Right ventricle myocardium superior (tissue), 1 donor: ENCODE measurements around the gene C19orf18. TPM values are rescaled to one million over a fixed set of nuclear protein-coding genes. Genes with fewer than 3 reads are reported as not detected.
"Not testable (repeated sequence)": the region's sequence is repeated elsewhere in the genome, so short reads cannot be mapped to it uniquely, and the experiment has no call there.

Experiments used
- ATAC-seq: fragments of 200-7000 bp; cut with Tn5 transposase; one replicate; pipeline ENCODE4 v1.9.1; 2020; ENCODE audit warnings: mild to moderate bottlenecking; ENCODE audit not compliant: poor library complexity
- DNase-seq: peaks from one replicate; pipeline ENCODE4 v3.0.0-alpha.2; 2020
- intact Hi-C: fragments of 100-400 bp; cut with DNase I; formaldehyde crosslinking; loops from one replicate; pipeline ENCODE4 v1.11.2; 2022
- total RNA-seq: library from RNA; stranded (reverse); fragmentation: NEBNext Ultra II Directional; extraction: Animal tissue kit (Norgen Biotek cat#: 25700); gene quantifications from one replicate; pipeline ENCODE4 v1.2.1, GENCODE V29; 2021
- donor health status: DM: no; HTN: yes; CAD: no; lungs with severe emphysema.

C19orf18 gene
- total RNA-seq, 1 donor from 2014 or later, result 2.4 TPM

DNA sequence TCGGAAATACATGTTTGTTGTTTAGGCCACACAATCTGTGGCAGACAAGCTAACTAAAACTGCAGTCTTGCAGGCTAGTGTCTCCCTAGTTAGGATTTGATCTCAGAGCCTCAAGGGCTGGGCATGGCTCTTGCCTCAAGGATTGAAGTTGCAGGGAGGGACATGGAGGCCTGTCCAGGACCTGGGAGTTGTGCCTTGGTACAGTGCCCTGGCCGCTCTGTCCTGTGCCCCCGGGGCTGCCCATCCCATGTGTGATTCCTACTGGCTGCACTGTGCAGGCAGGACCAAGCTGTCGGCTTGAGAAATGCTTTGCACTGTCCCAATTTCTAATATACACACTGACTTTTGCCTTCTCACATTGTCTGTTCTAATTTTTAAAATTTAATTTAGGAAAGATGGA is 19.3 kb downstream of the C19orf18 start:
- intact Hi-C loops, result no loop called here
- no peak for DNase-seq
- ATAC-seq, result no peak

DNA sequence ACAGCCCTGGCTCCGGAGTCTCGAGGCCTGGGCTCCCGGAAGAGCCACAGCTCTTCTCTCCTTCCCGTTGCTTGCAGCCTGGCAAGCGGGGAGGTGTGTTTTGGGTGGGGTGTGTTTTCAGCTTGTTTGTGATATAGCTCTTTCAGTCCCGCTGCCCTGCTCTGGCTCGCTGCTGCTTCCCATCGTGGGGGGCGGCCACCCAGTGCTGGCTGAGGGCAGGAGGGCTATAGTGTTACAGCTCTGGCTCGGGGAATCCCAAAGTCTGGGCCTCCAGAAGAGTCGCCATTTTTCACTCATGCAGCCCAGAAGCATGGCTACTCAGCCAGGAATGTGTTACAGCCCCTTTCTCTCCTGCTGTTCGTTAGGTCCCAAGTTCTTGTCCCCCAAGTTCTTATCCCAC is 24.6 kb downstream of the C19orf18 start:
- ATAC-seq, result no peak
- intact Hi-C loops, result no loop called here
- DNase-seq, result no peak

DNA sequence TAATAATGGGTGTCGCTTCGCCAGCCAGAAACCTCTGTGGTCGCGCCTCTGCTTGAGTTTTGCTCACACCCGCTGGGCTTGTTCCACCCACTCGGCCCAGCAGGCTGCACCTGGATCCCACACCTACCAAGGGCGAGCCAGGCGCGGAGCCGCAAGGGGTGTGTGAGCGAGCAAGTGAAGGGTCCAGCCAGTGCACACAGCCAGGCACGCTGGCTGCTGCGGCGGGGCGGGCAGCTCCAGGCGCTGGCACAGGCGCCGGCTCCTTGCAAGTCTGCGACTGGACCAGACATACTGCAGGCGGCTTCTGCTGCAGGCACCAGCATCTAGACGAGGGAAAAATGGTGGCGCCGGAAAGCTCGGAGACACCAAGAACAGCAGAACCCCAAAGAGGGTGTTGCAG is 25.0 kb downstream of the C19orf18 start:
- intact Hi-C loops, result no loop called here
- ATAC-seq (no peak), DNase-seq (no peak)

DNA sequence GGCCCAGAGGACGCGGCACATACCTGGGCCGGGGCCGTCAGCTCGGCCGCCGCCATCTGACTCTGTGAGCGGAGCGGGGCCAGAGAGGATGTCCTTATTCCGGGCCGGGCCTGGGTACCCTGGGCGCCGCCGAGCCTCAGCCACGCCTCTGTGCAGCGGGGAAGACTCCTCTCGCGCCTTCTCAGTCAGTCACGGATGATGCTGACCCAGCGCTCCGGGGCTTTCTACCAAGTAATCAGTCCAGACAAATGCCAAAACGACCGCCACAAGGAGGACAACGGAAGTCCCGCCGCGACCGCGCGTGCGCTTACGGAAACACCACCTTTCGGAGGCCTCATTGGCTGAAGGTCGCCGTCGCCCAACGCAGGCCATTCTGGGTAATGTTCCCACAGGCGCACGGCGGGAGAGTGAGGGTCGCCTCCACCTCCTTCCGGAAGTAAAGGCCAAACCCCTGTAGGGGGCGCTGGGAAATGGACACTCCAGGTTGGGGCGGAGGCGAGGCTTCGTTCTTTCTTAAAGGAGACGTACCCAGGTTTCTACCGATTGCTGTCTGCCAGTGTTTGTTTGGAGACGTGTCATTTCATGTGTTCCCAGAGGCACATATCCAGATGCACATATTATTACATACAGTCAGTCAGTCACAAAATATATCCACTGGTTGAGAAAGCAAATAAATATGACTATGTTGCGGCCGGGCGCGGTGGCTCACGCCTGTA is 26.8 kb downstream of the C19orf18 start, which contains the start of gene ZNF256:
Gene ZNF256 (minus strand): TSS at position 288 of the 716 bp plus-strand sequence. CDS start 232 bp downstream, at position 56.
- DNase-seq, result peak; percentile 98
- intact Hi-C loops, result no loop called here
- ATAC-seq, result peak; percentile 99

DNA sequence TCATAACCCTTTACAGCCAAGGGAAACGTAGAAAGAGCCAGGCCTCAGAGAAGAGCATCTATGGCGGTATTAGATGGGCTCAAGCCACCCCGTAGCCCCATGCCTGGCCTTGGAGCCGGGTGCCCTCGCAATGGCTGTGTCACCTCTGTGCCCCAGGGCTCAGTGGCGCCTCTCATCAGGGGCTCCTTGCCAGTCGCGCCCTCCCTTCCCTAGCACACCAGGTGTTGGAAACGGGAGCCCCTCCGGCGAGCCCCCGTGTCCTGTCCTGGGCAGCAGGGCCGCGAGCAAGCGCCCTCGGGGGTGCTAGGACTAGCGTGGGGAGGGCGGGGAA is 27.3 kb downstream of the C19orf18 start:
- ATAC-seq, result peak; percentile 4
- intact Hi-C loops, result no loop called here
- DNase-seq, result no peak

DNA sequence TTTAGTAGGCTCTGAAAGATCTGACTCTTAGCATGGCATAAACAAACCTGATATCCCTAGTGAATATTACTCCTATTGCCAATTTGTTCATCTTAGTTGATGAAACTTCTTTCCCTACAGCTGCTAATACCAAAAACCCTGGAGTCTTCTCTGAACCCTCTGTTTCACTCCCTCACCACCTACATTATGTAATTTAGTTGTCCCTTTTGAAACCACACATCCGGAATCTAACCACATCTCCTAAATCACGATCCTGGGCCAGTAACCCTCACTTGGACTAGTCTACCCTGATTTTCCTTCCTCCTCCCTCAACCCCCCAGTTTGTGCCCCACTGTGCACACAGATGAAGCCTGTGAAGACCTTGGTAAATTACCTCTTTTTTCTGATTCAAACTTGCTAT is 28.0 kb downstream of the C19orf18 start:
- DNase-seq (no peak), ATAC-seq (no peak)
- intact Hi-C loops, result no loop called here

DNA sequence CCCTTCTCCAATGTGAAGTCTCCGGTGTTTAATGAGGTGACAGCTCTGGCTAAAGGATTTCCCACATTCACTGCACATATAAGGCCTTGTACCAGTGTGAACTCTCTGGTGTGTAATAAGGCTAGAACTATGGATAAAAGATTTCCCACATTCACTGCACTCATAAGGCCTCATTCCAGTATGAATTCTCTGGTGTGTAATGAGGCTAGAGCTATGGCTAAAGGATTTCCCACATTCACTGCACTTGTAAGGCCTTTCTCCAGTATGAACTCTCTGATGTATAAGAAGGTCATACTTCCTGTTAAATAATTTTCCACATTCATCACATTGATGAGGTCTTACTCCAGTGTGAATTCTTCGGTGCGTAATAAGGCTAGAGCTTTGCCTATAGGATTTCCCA is 32.7 kb downstream of the C19orf18 start:
- intact Hi-C loops, result no loop called here
- DNase-seq (no peak), ATAC-seq (no peak)

DNA sequence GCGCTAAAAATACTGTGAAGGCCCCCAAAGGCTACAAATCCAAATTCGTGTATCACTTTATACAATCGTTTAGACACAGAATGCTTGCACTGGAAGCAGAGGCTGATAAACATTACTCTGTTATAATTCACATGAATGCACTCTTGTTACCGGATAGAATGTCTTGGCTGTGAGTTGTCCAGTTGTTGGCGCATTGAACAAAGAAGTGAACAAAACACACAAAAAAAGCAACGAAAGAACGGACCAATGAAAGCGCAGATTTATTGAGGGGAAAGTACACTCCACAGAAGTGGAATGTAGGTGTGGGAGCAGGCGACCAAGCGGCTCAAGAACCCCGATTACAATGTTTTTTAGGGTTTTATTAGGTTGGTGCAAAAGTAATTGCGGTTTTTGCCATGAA is 38.6 kb downstream of the C19orf18 start:
- intact Hi-C loops, result no loop called here
- DNase-seq (no peak), ATAC-seq (no peak)

DNA sequence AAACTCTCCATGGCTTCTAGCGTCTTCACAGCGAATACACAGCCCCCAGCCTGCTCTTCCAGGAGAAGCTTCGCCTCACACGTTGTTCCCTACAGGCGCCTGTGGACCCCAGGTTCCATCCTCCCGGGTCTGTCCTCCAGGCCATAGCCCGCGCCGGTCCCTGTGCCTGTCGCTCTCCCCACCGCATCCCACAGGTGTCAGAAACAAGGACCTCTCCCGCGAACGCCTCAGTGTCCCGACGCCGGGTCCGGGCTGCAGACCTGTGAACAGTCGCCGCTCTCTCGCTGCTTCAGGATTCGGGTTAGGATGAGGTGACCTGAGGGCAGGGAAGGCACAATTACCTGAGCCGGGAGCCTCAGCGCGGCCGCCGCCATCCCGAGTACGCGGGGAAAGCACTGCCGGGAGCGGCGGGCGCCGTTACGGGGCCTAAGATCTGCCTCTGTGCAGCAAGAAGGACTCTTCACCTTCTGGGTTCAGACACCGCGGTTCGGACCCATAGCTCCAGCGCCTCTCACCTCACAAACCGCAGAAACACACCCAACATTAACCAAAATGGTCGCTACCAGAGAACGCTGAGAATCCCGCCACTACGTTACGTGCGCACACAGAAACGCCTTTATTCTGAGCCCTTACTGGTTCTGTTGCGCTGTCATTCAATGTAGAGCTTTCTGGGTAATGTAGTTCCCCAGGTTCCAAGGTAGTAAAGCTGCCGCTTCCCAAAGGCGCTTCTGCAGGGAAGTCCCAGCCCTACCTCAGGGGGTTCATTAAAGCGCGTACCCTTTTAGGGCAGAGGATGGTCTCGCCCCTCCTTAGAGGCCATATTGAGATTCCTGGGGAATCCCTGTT is 39.3 kb downstream of the C19orf18 start, which contains the start of gene ZNF418:
Gene ZNF418 (minus strand): TSS at position 583 of the 846 bp plus-strand sequence. CDS start 1,580 bp downstream, outside the sequence.
- intact Hi-C loops, result no loop called here
- DNase-seq, result peak; percentile 52
- ATAC-seq, result peak; percentile 98

DNA sequence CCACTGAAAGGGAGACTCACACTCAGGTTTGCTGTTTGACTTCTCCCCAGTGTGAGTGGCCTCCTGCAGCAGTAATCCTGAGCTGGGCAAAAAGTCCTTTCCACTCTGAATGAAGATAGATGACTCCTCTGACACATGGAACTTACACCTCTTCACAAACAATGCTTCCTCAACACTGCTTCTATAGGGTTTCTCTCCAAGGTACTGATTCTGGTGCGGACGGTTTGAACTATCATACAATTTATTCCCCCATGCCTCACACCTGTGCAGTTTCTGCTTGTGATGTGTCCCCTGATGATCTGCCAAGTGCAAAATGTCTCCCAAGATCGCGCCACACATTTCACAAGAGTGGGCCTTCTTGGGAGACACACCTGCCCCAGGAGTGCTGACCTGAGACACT is 46.7 kb downstream of the C19orf18 start:
- intact Hi-C loops, result no loop called here
- ATAC-seq (no peak), DNase-seq (no peak)

DNA sequence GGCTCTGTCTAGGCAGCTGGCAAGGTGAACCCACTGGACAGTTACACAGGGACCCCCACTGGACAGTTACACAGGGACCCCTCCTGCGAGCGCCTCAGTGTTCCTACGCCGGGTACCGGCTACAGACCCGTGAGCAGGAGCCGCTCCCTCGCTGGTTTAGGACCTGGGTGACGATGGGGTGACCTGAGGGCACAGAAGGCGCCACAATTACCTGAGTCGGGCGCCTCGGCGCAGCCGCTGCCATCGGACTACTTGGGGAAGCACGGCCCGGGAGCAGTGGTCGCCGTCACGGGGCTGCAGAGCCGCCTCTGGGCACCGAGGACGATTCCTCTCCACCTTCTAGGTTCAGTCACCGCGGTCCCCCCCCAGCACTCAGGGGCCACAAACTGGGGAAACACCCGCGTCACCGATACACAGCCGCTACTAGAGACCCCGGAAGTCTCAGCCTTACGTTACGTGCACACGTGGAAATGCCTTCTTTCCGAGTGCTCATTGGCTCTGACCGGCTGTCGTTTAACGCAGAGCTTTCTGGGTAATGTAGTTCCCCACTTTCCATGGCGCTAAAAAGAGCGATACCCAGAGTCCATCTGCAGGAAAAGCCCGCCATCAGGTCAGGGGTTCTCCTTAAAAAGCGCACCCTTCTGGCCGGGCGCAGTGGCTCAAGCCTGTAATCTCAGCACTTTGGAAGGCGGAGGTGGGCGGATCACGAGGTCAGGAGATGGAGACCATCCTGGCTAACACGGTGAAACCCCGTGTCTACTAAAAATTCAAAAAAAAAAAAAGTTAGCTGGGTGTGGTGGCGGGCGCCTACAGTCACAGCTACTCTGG is 58.0 kb downstream of the C19orf18 start, which contains the start of gene ZNF417:
Gene ZNF417 (minus strand): TSS at position 425 of the 828 bp plus-strand sequence. CDS start 181 bp downstream, at position 244.
- peak; percentile 100 for ATAC-seq
- intact Hi-C loops, result not testable (repeated sequence)
- peak; percentile 83 for DNase-seq

DNA sequence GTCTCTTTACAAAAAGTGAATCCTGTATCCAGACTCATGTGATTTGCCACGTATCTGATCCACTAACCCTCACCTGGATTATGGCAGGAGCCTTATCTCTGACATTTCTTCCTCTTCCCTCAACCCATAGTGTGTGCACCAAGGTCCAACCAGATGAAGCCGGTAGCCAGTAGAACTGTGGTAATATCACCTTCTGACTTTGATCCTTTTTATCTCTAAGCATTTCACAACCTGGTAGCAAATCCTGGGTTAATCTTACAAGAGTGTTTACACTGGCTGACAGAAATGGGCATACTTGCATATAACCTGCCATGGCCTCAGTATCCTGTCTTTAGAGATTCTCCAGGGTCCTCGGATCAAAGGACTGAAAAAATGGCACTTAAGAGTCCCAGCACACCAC is 59.8 kb downstream of the C19orf18 start:
- no peak for ATAC-seq
- no peak for DNase-seq
- intact Hi-C loops, result no loop called here

Other genes with a start within 250 kb of the C19orf18 start
- gene ZNF671, start 246.9 kb downstream of the C19orf18 start, total RNA-seq, result 5.8 TPM
- gene ZNF776, start 227.7 kb downstream of the C19orf18 start, total RNA-seq, result 9.8 TPM
- gene ZNF586, start 204.9 kb downstream of the C19orf18 start, total RNA-seq, result 9.8 TPM
- gene ZNF552, start 159.6 kb downstream of the C19orf18 start, total RNA-seq, result 3.5 TPM
- gene ZNF587B, start 144.2 kb downstream of the C19orf18 start, total RNA-seq, result 6.3 TPM
- 13.7 TPM for gene ZNF587, start 124.7 kb downstream of the C19orf18 start, total RNA-seq
- 14.2 TPM for gene ZNF814, start 85.5 kb downstream of the C19orf18 start, total RNA-seq
- 10.0 TPM for gene ZNF417, start 57.9 kb downstream of the C19orf18 start, total RNA-seq
- gene ZNF418, start 39.1 kb downstream of the C19orf18 start, total RNA-seq, result 13.5 TPM
- gene ZNF256, start 26.8 kb downstream of the C19orf18 start, total RNA-seq, result 9.1 TPM
- 15.0 TPM for gene ZNF606, start 28.3 kb upstream of the C19orf18 start, total RNA-seq
- not detected for gene ZSCAN1, start 59.5 kb upstream of the C19orf18 start, total RNA-seq
- 3.4 TPM for gene ZNF135, start 84.7 kb upstream of the C19orf18 start, total RNA-seq
- gene ZSCAN18, start 123.7 kb upstream of the C19orf18 start, total RNA-seq, result 60.5 TPM
- gene ZNF329, start 176.3 kb upstream of the C19orf18 start, total RNA-seq, result 6.5 TPM
- 17.4 TPM for gene ZNF274, start 208.5 kb upstream of the C19orf18 start, total RNA-seq